SW480 (cell line): ENCODE measurements around the gene LOC128125822.
"Not testable (repeated sequence)": the region's sequence is repeated elsewhere in the genome, so short reads cannot be mapped to it uniquely, and the experiment has no call there.

ENCODE experiments used
- DNase-seq: peaks from one replicate; pipeline ENCODE4 v3.0.0-alpha.2; 2016; ENCODE audit warnings: low spot score

Gene LOC128125822

DNA sequence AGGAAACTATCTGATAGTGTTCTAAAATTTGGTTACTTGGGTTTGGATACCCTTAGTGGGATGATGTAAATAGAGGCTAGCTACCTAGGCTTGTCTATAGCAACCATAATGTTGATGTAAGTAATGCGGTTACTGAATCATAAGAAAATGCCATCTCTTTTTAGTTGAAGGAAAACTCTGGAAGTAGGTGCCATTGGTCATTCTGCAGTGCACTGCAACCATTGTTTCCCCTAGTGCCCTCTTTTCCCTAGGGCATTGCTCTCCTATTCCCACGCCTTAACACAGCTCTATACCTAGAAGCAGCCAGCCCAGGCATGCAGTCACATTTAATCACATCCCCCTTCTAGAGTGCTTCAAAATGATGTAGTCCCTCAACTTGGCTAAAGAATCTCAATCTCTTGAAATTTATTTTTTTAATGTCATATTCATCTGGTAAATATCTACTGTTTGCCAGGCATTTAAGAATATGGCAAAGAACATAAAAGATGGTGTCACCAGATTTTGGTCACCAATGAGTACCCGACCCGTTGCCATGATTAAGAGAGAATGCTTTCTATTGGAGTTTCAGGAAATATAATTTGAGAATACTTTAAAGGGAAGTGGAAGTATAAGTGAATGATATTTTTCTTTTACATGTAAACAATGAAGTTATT lies 10.4 kb downstream of the LOC128125822 start:
- DNase-seq = no peak

DNA sequence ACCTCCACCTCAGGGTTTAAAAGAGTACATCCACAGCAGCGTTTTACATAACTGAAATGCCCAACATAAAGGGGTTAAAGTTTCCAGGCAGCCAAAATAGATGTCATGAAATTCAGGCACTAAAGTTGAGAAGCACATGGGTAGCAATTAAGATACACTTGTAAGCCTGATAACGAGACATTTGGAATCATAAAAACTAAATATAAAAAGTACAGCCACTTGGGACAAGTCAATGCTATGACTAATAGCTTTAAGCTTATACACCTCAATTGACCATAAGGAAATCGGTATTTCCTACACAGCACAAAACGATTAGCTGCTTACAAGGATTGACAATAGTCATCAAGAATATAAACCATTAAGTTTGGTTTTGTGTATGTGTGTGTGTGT lies 11.8 kb downstream of the LOC128125822 start:
- no peak for DNase-seq

DNA sequence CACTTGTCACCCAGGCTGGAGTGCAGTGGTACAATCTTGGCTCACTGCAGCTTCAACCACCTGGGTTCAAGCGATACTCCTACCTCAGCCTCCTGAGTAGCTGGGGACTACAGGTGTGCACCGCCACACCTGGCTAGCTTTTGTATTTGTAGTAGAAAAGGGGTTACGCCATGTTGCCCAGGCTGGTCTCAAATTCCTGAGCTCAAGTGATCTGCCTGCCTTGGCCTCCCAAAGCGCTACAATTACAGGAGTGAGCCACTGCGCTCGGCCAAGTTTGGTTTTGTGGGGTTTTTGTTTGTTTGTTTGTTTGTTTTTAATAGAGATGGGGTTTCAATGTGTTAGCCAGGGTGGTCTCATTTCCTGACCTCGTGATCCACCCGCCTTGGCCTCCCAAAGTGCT lies 12.3 kb downstream of the LOC128125822 start:
- DNase-seq = no peak

DNA sequence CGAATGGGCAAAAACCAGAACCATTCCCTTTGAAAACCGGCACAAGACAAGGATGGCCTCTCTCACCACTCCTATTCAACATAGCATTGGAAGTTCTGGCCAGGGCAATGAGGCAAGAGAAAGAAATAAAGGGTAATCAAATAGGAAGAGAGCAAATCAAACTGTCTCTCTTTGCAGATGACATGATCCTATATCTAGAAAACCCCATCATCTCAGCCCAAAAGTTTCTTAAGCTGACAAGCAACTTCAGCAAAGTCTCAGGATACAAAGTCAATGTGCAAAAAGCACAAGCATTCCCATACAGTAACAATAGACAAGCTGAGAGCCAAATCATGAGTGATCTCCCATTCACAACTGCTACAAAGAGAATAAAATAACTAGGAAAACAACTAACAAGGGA lies 13.4 kb downstream of the LOC128125822 start:
- DNase-seq = not testable (repeated sequence)

- no peak for DNase-seq
These were observed 17.7 kb downstream of the LOC128125822 start for GRCh38 chr6:63589952-63590411.

GRCh38 chr6:63592886-63593285 lies 20.6 kb downstream of the LOC128125822 start:
- DNase-seq = no peak

DNA sequence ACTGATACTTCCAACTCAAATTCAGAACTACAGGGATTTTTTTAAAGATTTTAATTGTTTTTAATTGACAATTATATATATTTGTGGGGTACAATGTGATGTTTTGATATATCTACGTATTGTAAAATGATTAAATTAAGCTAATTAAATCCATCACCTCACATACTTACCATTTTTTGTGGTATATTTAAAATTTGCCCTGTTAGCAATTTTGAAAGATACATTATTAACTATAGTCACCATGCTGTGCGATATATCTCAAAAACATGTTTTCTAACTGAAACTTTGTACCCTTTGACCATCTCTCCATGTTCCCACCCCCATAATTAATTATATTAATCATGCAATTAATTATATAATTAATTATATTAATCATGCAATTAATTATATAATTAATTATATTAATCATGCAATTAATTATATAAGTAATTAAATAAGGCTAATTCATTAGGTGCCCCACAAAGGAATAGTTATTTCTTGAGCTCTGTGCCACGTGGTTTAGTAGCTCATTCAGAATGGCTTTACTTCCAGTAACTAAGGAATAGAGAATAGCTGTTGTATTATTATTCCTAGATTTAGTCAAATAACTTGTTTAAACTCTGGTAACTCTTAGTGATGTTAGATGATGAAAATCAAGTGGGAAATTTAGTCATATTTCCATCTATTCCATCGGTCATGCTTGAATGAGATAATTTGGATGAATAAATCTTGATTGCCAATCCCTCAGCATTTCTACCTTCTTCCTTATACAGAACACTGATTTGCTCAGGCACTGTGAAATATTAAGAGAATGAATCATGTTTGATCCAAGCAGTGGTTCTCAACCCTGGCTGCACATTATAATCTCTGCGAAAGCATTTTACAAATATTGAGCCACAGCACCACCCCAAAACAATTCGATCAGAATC lies 25.1 kb downstream of the LOC128125822 start:
- DNase-seq = peak; percentile 3

DNA sequence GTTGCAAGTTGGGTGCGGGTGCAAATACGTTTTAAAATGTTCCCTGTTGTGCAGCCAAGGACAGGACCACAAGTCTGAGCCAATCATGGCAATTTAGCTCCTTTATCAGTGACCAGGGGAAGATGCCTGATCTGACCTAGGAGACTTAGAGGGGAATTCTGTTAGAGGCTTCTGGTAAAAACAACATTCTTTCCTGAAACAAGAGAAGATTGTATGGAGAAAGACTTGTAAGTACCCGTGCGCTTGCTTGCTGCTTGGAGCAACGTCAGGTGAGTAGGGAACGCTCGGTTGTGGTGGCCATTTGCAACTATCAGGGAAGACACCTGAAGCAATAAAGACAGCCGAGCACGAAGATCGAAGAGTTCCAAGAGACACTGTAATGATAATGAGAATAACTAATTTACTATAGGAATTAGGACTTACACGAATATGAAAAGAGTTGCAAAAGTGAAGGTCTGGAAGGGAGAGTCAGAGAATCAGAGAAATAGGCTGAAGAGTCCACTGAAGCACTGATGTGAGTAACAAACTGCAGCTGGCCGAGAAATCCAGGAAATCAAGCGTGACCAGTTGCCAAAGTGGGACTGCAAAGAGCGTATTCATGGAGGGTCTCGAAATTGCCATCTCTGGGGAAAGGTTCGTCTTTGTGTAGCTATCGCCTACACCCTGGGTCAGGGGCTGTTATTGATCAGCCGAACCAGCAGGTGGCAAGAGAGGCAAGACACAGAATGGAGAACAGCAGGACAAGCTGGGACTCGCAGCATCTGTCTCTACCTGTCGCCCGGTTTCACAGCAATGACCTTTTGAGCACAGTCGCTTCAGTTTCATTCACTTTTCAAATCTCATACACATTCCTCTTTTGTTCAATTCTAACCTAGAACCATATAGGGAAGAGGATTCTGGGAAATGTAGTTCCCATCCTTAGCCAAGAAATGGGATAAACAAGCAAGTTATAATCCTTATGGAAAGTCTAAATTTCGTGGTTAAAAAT lies 26.1 kb downstream of the LOC128125822 start:
- DNase-seq = peak; percentile 83

DNA sequence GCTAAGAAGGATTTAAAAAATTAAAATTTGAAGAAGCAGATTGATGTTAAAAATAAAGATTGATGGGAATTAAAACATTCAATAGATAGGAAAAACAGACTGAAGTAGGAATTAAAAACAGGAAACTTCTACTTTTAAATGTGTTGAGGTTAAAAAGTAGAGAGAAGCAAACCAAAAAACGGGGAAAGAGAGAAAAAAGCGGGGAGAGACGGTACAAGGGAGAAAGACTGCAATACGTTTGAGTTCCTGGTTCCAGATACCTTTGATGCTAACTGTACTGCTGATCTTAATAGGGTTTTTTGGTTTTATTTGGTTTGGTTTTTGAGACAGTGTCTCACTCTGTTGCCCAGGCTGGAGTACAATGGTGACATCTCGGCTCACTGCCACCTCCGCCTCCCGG lies 27.0 kb downstream of the LOC128125822 start:
- DNase-seq = no peak

DNA sequence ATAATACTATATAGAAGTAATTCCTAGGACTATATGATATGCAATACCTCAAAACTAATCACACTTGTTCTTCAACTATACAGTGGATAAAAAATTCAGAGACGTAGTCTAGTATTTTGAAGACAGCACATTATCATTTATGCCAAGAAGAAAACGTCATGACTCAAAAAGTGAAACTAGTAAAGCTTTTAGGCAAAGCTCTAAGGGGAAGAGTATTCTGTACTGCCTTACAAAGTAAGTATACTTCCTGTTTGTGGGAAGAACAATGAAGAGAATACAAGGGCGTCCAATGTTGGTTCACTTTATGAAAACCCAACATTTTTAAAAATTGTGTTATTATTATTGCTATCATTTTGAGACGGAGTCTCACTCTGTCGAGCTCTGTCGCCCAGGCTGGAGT lies 27.9 kb downstream of the LOC128125822 start:
- no peak for DNase-seq

GRCh38 chr6:63609231-63609630 lies 37.0 kb downstream of the LOC128125822 start:
- DNase-seq = no peak

DNA sequence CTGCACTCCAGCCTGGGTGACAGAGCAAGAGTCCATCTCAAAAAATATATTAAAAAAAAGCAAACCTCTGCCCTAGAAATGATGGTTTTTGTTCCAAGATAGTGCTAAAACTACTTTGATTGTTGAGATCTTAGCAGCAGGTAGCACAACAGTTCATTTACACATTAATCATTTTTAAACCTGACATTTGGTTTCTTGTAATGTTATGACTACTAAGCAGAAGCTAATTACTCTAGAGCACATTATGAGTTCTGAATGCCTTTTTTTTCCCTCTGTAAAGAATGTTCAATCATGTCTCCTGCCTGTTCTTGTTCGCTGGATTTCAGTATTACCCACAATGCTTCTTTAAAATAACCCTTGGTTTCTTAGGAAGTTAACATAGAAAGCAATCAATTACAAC lies 38.7 kb downstream of the LOC128125822 start:
- no peak for DNase-seq

GRCh38 chr6:63611560-63611959 lies 39.3 kb downstream of the LOC128125822 start:
- DNase-seq = no peak

DNA sequence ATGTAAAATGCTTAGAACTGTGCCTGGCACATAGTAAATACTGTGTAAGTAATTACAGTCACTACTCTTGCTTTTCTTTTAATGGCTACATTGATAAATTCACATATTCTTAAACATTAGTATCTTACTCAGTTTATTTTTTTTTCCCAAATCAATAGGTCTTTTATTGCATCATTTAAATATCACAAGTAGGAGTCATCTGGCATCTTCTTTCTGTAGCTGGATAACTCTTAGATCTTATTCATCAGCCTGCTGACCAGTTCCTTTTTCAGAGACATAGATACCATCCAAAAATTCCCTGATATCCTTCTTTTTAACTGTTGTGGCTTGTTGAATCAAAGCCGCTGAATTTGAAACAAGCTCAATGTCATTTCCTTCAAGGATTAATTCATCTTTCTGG lies 43.3 kb downstream of the LOC128125822 start:
- no peak for DNase-seq
